ENCODE results near the gene CBLL2.

- no peak for TF ChIP-seq CTCF (conservative IDR thresholded peaks at IDR 0.05 in 1 of 2, IDR thresholded peaks at IDR 0.05 in 1 of 2; ENCODE audit: extremely low read depth in 1 of 2, insufficient read depth in 1 of 2, low read depth in 1 of 2, low read length in 2 of 2)
- no peak for TF ChIP-seq EZH2 (IDR thresholded peaks at IDR 0.05; ENCODE audit: borderline replicate concordance, low read length)
Measured at GRCh38 chrX:22314692-22315091, 42.0 kb downstream of the CBLL2 start.
